Panc1 (cell line): ENCODE data around the gene BTNL8. TPM values are rescaled to one million over a fixed set of nuclear protein-coding genes. Genes with fewer than 3 reads are reported as not detected.

Experiments used
- ATAC-seq: fragments of 200-7000 bp; cut with Tn5 transposase; 2 replicates; pipeline ENCODE4 v1.9.1; 2020; ENCODE audit warnings: mild to moderate bottlenecking, moderate library complexity
- BruUV-seq: library from RNA; stranded (reverse); fragments of 400-500 nt; replicated peaks from 2 replicates; lab custom pipeline; 2021; lab: Mats Ljungman, UMichigan
- CTCF ChIA-PET: fragments of 300-600 bp; sonication (Branson Sonifier 250); formaldehyde crosslinking; loops from one replicate; lab custom pipeline; 2022; ENCODE audit warnings: antibody characterized with exemption; lab: Charles Lee
- POLR2A ChIA-PET: fragments of 300-600 bp; sonication (Branson Sonifier 250); formaldehyde crosslinking; loops from one replicate; lab custom pipeline; 2022; ENCODE audit warnings: antibody characterized with exemption; lab: Charles Lee
- DNase-seq: peaks from one replicate; pipeline ENCODE4 v3.0.0-alpha.2; 2010; ENCODE audit warnings: low read depth, low spot score
- H3K27ac ChIP-seq: 2 replicates; pipeline ENCODE4 v1.5.1; 2011; ENCODE audit warnings: mild to moderate bottlenecking, low read length, inconsistent platforms
- H3K27me3 ChIP-seq: fragments of 200-500 bp; sonication (Bioruptor generic); 2 replicates; pipeline ENCODE4 v1.6.0; 2014; ENCODE audit warnings: low read length, inconsistent platforms; ENCODE audit not compliant: control insufficient read depth, insufficient read depth
- H3K36me3 ChIP-seq: fragments of 200-500 bp; sonication (Bioruptor generic); 2 replicates; pipeline ENCODE4 v1.5.1; 2014; ENCODE audit warnings: inconsistent platforms, mild to moderate bottlenecking, low read length, moderate library complexity; ENCODE audit not compliant: control insufficient read depth, insufficient read depth
- H3K4me1 ChIP-seq: 2 replicates; pipeline ENCODE4 v1.5.1; 2011; ENCODE audit warnings: inconsistent platforms, mild to moderate bottlenecking, low read length, moderate library complexity; ENCODE audit not compliant: control insufficient read depth, insufficient read depth
- H3K4me3 ChIP-seq, 2 experiments: 2 replicates each; pipeline ENCODE4 v1.5.1; 2011 to 2012; ENCODE audit warnings: low read depth in 2 of 2, low read length in 2 of 2, mild to moderate bottlenecking in 2 of 2, inconsistent platforms in 1 of 2, moderate library complexity in 1 of 2
- H3K9me3 ChIP-seq: fragments of 200-500 bp; sonication (Bioruptor generic); 2 replicates; pipeline ENCODE4 v1.5.1; 2014; ENCODE audit warnings: low read depth, mild to moderate bottlenecking, inconsistent platforms, low read length, moderate library complexity; ENCODE audit not compliant: control insufficient read depth, insufficient read depth
- POLR2AphosphoS5 ChIP-seq: IDR thresholded peaks from 2 replicates; pipeline ENCODE4 v1.6.1; 2012; ENCODE audit warnings: mild to moderate bottlenecking, low read depth, low read length, moderate library complexity
- SIN3A ChIP-seq: IDR thresholded peaks from 2 replicates; pipeline ENCODE4 v1.6.1; 2012; ENCODE audit warnings: low read depth, mild to moderate bottlenecking, low read length, moderate library complexity, borderline replicate concordance; ENCODE audit not compliant: insufficient read depth
- TCF7L2 ChIP-seq: IDR thresholded peaks from 2 replicates; pipeline ENCODE4 v1.6.1; 2011; ENCODE audit warnings: mild to moderate bottlenecking, low read depth, low read length, inconsistent platforms
- in situ Hi-C: cut with HindIII; loops from 2 replicates; pipeline ENCODE4 v1.10.0; 2016; ENCODE audit warnings: low sequenced_read_pairs, low pct_unique_long_range_greater_than_20kb
- intact Hi-C: fragments of 100-400 bp; cut with micrococcal nuclease; formaldehyde crosslinking; loops from one replicate; pipeline ENCODE4 v1.10.0; 2022; ENCODE audit not compliant: unreplicated experiment
- total RNA-seq: library from RNA; stranded (reverse); gene quantifications from one replicate; pipeline ENCODE4 v1.2.1, GENCODE V29; 2021; ENCODE audit not compliant: unreplicated experiment
- TF ChIP-seq, protein P1 (sequence below), 2 experiments: IDR thresholded peaks; 2 replicates each; pipeline ENCODE4 v1.6.1; 2011 to 2012; ENCODE audit warnings: low read depth in 2 of 2, control low read depth in 1 of 2, low read length in 1 of 2, mild to moderate bottlenecking in 1 of 2, moderate library complexity in 1 of 2; ENCODE audit not compliant: insufficient read depth in 1 of 2
- TF ChIP-seq, protein P2 (sequence below): fragments of 450-650 bp; IDR thresholded peaks from 2 replicates; pipeline ENCODE4 v1.5.1; 2017; ENCODE audit warnings: mild to moderate bottlenecking

BTNL8 gene
- total RNA-seq, 1 experiment from 2014 or later = not detected

DNA sequence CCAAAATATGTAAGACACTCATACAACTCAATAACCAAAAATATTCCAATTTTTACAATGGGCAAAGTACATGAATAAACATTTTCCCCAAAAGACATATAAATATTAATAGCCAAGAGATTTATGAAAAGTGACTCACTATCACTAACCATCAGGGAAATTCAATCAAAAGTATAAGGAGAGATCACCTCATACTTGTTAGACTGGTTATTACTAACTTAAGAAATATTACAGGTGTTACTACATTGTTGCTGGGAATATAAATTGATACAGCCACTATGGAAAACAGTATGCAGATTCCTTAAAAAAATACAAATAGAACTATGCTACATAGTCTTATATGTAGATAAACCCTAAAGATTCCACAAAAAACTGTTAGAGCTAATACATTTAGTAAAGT is 21.8 kb downstream of the BTNL8 start:
- Histone ChIP-seq H3K9me3 (peaks cover 16% of the 10 kb centered on the region; the same call in 1 of the 2 replicates), H3K4me3 (no peak overlapping the region), H3K36me3 (no peaks in the 10 kb centered on the region), H3K4me1 (no peaks in the 10 kb centered on the region), H3K27ac (no peak overlapping the region), H3K27me3 (no peaks in the 10 kb centered on the region)
- TF ChIP-seq TCF7L2 = no peak
- no peak for TF ChIP-seq SIN3A
- TF ChIP-seq, protein P1, sequence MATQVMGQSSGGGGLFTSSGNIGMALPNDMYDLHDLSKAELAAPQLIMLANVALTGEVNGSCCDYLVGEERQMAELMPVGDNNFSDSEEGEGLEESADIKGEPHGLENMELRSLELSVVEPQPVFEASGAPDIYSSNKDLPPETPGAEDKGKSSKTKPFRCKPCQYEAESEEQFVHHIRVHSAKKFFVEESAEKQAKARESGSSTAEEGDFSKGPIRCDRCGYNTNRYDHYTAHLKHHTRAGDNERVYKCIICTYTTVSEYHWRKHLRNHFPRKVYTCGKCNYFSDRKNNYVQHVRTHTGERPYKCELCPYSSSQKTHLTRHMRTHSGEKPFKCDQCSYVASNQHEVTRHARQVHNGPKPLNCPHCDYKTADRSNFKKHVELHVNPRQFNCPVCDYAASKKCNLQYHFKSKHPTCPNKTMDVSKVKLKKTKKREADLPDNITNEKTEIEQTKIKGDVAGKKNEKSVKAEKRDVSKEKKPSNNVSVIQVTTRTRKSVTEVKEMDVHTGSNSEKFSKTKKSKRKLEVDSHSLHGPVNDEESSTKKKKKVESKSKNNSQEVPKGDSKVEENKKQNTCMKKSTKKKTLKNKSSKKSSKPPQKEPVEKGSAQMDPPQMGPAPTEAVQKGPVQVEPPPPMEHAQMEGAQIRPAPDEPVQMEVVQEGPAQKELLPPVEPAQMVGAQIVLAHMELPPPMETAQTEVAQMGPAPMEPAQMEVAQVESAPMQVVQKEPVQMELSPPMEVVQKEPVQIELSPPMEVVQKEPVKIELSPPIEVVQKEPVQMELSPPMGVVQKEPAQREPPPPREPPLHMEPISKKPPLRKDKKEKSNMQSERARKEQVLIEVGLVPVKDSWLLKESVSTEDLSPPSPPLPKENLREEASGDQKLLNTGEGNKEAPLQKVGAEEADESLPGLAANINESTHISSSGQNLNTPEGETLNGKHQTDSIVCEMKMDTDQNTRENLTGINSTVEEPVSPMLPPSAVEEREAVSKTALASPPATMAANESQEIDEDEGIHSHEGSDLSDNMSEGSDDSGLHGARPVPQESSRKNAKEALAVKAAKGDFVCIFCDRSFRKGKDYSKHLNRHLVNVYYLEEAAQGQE (IDR thresholded peaks at IDR 0.05; ENCODE audit: insufficient read depth in 1 of 2, low read depth in 2 of 2, low read length in 1 of 2) = no peak
- TF ChIP-seq, protein P2, sequence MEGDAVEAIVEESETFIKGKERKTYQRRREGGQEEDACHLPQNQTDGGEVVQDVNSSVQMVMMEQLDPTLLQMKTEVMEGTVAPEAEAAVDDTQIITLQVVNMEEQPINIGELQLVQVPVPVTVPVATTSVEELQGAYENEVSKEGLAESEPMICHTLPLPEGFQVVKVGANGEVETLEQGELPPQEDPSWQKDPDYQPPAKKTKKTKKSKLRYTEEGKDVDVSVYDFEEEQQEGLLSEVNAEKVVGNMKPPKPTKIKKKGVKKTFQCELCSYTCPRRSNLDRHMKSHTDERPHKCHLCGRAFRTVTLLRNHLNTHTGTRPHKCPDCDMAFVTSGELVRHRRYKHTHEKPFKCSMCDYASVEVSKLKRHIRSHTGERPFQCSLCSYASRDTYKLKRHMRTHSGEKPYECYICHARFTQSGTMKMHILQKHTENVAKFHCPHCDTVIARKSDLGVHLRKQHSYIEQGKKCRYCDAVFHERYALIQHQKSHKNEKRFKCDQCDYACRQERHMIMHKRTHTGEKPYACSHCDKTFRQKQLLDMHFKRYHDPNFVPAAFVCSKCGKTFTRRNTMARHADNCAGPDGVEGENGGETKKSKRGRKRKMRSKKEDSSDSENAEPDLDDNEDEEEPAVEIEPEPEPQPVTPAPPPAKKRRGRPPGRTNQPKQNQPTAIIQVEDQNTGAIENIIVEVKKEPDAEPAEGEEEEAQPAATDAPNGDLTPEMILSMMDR = no peak
- TF ChIP-seq POLR2AphosphoS5 = no peak
- ATAC-seq (no peak), DNase-seq (no peak)
- no TSS peak for BruUV-seq
- ChIA-PET POLR2A (no interaction called here), CTCF (no interaction called here)
- in situ Hi-C loops = no loop called here
- intact Hi-C loops = no loop called here

GRCh38 chr5:180922932-180923331 is 24.0 kb downstream of the BTNL8 start:
- Histone ChIP-seq H3K27me3 (no peaks in the 10 kb centered on the region), H3K4me1 (no peaks in the 10 kb centered on the region), H3K4me3 (no peak overlapping the region), H3K27ac (no peak overlapping the region), H3K9me3 (peaks cover 16% of the 10 kb centered on the region; the same call in 1 of the 2 replicates), H3K36me3 (no peaks in the 10 kb centered on the region)
- TF ChIP-seq, protein P2 = no peak
- TF ChIP-seq, protein P1 (IDR thresholded peaks at IDR 0.05; ENCODE audit: insufficient read depth in 1 of 2, low read depth in 2 of 2, low read length in 1 of 2) = no peak
- TF ChIP-seq TCF7L2 (no peak), POLR2AphosphoS5 (no peak), SIN3A (no peak)
- ChIA-PET POLR2A (no interaction called here), CTCF (no interaction called here)
- BruUV-seq = no TSS peak
- intact Hi-C loops (no loop called here), in situ Hi-C loops (no loop called here)
- DNase-seq (no peak), ATAC-seq (no peak)
